Endothelial cell (in vitro differentiated cells): ENCODE measurements around the gene TBX5. TPM values are rescaled to one million over a fixed set of nuclear protein-coding genes. Genes with fewer than 3 reads are reported as not detected.

ENCODE experiments used
- DNase-seq: peaks from one replicate; pipeline ENCODE4 v3.0.0; 2021; ENCODE audit warnings: low spot score
- H3K27ac Mint-ChIP-seq: one replicate; pipeline ENCODE4 v1.8.0; 2021; ENCODE audit warnings: mixed read lengths, inconsistent platforms; ENCODE audit not compliant: unreplicated experiment
- H3K27me3 Mint-ChIP-seq: one replicate; pipeline ENCODE4 v1.8.0; 2021; ENCODE audit warnings: mild to moderate bottlenecking, moderate library complexity, mixed read lengths, inconsistent platforms; ENCODE audit not compliant: unreplicated experiment
- H3K36me3 Mint-ChIP-seq: one replicate; pipeline ENCODE4 v1.8.0; 2021; ENCODE audit warnings: mild to moderate bottlenecking, low read depth, mixed read lengths, inconsistent platforms; ENCODE audit not compliant: unreplicated experiment
- H3K4me1 Mint-ChIP-seq: one replicate; pipeline ENCODE4 v1.8.0; 2021; ENCODE audit warnings: mild to moderate bottlenecking, mixed read lengths, inconsistent platforms; ENCODE audit not compliant: unreplicated experiment
- H3K4me3 Mint-ChIP-seq: one replicate; pipeline ENCODE4 v1.8.0; 2021; ENCODE audit warnings: mild to moderate bottlenecking, mixed read lengths, inconsistent platforms; ENCODE audit not compliant: unreplicated experiment
- H3K9me3 Mint-ChIP-seq: one replicate; pipeline ENCODE4 v1.8.0; 2021; ENCODE audit warnings: mixed read lengths, inconsistent platforms; ENCODE audit not compliant: unreplicated experiment
- total RNA-seq: library from RNA; stranded (reverse); fragmentation: NEBNext Ultra II Directional; extraction: Animal tissue kit (Norgen Biotek cat#: 25700); gene quantifications from one replicate; pipeline ENCODE4 v1.2.1, GENCODE V29; 2021; ENCODE audit not compliant: unreplicated experiment
- TF ChIP-seq, protein P1 (sequence below): fragments of 200-600 bp; sonication (generic); IDR thresholded peaks from one replicate; pipeline ENCODE4 v1.5.0; 2021; ENCODE audit warnings: antibody characterized with exemption; ENCODE audit not compliant: unreplicated experiment

TBX5 gene
- total RNA-seq, 1 donor from 2014 or later: 0.38 TPM

- peaks cover 37% of the 10 kb centered on the region for H3K27me3 Mint-ChIP-seq
- H3K4me3 Mint-ChIP-seq: no peak overlapping the region
- peaks cover 28% of the 10 kb centered on the region for H3K4me1 Mint-ChIP-seq
- no peaks in the 10 kb centered on the region for H3K36me3 Mint-ChIP-seq
- H3K27ac Mint-ChIP-seq: no peak overlapping the region
- no peaks in the 10 kb centered on the region for H3K9me3 Mint-ChIP-seq
- no peak for DNase-seq
- TF ChIP-seq, protein P1, sequence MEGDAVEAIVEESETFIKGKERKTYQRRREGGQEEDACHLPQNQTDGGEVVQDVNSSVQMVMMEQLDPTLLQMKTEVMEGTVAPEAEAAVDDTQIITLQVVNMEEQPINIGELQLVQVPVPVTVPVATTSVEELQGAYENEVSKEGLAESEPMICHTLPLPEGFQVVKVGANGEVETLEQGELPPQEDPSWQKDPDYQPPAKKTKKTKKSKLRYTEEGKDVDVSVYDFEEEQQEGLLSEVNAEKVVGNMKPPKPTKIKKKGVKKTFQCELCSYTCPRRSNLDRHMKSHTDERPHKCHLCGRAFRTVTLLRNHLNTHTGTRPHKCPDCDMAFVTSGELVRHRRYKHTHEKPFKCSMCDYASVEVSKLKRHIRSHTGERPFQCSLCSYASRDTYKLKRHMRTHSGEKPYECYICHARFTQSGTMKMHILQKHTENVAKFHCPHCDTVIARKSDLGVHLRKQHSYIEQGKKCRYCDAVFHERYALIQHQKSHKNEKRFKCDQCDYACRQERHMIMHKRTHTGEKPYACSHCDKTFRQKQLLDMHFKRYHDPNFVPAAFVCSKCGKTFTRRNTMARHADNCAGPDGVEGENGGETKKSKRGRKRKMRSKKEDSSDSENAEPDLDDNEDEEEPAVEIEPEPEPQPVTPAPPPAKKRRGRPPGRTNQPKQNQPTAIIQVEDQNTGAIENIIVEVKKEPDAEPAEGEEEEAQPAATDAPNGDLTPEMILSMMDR: no peak
These were observed 9.6 kb upstream of the TBX5 start for GRCh38 chr12:114415525-114415868.

DNA sequence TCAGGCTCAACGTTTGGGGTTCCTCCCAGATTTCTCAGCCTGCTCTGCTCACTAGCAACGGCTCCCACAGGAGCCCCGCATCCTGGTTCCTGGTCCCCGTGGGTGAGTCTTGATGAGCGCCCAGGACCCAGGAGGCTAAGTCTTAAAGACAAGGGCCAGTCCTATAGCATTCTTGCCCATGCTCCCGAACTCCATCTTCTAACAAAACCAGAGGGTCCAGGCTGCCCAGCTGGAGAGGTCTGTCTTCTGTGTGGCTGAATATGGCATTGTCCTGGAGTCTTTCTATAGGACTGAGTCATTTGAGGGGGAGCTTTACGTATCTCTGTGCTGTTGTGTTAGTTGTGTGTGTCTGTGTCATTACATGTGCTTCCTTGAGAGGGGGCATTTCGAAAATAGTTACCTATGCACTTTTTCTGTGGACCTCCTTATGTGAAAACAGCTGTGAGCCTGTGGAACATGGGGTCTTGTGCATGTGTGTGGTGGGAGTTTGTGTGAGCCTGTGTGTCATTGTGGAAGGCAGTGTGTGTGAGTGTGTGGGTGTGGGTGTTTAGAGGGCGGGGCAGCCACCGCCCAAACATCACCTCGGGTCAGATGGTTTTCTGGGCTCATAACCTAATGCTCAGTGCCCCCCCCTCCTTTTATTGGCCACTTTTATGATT is 9.1 kb upstream of the TBX5 start:
- DNase-seq: no peak
- Mint-ChIP-seq H3K9me3 (no peaks in the 10 kb centered on the region), H3K4me3 (no peak overlapping the region), H3K36me3 (no peaks in the 10 kb centered on the region), H3K4me1 (peaks cover 33% of the 10 kb centered on the region), H3K27ac (no peak overlapping the region), H3K27me3 (peaks cover 40% of the 10 kb centered on the region)
- TF ChIP-seq, protein P1: no peak

DNA sequence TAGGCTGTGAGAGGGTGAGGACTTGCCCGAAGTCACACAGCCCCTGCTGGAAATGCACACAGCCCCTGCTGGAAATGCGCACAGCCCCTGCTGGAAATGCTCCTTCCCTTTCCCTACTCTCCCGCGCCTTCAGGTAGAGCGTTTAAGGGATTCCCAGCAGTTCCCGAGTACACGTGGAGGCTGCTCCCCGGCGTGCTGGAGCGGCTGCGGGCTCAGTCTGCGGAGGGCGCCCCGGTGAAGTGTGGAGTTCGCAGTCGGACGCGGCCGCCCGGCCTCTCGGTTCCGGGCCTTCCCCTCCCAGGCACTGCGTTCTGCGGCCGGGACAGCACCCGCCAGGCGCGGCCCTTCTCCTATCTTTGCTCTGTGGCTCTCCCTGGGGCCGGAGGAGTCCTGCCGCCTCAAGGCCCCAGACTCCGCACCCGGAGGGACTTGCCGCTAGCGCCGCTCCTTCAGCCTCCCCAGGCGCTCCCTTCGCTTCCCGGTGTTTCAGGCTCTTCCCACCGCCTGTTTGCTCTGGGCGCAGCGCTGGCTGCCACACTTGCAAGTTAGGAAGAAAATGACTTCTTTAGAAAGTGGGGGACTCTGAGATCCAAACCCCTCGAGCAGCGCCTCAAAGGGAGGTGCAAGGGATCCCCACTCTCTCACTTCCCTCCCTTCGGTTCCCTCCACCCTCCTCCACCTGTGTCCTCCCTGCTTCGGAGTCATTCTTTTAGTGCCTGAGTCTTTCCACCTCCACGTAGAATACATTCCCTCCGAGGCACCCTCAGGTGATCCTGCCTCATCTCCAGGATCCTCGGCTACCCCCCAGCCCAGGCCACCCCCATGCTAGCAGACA is 8.3 kb upstream of the TBX5 start:
- Mint-ChIP-seq H3K4me3 (no peak overlapping the region), H3K9me3 (no peaks in the 10 kb centered on the region)
- DNase-seq: no peak

DNA sequence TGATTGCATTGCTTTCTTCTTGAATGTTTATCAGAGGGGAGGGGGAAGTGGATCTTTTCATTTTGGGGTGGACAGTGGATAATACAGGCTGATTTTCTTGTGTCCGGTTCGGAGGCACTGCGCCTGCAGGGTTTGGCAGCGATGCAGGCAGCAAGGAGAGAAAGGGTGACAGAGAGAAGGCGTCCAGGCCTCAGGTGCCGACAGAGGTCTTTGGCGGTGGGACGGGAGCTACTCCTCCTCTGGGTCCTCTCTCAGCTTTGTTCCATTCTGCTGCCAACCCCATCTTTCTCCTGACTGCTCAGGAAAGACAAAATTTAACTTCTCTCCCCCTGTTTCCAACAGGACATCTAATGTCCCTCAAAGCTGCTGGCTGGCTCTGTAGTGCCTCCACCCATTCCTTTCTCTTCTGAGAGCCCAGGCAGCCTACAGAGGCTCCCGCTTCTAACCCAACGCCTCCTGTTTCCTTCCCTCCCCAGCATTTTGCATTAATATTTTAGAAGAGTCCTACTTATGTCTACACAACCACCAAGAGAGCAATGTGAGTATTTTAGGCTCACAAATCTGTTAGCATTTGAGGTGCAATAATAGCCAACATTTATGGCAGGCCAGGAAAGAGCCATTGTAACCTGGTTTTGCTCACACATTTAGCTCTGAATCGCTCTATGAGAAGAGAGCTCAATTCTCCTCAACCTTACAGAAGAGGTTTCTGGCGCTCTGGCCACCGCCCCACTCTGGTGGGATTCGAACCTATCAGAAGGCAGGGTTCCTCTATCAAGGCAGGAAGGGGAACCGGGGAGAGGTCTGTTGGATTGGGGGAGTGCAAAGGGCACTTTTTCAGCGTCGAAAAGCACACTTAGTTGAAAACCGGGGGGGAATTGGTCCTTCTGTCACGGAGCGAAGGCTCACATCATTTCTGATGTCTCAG is 7.1 kb upstream of the TBX5 start:
- no peak overlapping the region for H3K4me3 Mint-ChIP-seq
- no peaks in the 10 kb centered on the region for H3K36me3 Mint-ChIP-seq
- H3K27me3 Mint-ChIP-seq: peaks cover 46% of the 10 kb centered on the region
- no peaks in the 10 kb centered on the region for H3K9me3 Mint-ChIP-seq
- no peak for DNase-seq
- peak overlapping the region; percentile 21 for H3K27ac Mint-ChIP-seq
- H3K4me1 Mint-ChIP-seq: peaks cover 38% of the 10 kb centered on the region
- TF ChIP-seq, protein P1: no peak

More for the DNA sequence above, 8.3 kb upstream of the TBX5 start:
- Mint-ChIP-seq H3K4me1 (peaks cover 37% of the 10 kb centered on the region), H3K27me3 (peaks cover 44% of the 10 kb centered on the region), H3K27ac (no peak overlapping the region), H3K36me3 (no peaks in the 10 kb centered on the region)
- TF ChIP-seq, protein P1: no peak
